GM12875 (cell line): ENCODE results near the gene SCN10A.

Experiments used
- H3K4me3 ChIP-seq: one replicate; pipeline ENCODE4 v1.5.1; 2011; ENCODE audit warnings: low read depth, low read length, control low read depth
- CTCF ChIP-seq: IDR thresholded peaks from 2 replicates; pipeline ENCODE4 v1.5.1; 2011; ENCODE audit warnings: low read depth, mild to moderate bottlenecking, control low read depth, inconsistent platforms, low read length, moderate library complexity, borderline replicate concordance; ENCODE audit not compliant: insufficient read depth

The SCN10A gene

DNA sequence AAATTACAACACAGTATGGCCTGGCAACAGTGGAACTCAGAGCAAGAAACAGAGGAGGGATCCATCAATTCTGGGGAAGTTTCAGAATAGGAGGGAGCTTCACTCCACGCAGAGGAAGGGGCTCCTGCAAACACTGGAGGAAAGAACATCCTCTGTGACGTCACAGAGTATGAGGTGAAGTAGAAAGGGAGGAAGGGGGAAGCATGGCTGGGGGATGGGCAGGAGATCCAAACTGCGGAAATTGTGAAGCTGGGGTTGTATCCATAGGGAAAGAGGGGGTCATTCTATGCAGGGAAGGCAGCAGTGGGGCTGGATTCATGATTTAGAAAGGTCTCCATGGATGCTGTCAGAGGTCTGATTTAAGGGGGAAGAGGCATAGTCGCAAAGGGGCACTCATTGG is 8.3 kb upstream of the SCN10A start:
- no peak for TF ChIP-seq CTCF
- H3K4me3 ChIP-seq = no peak overlapping the region

DNA sequence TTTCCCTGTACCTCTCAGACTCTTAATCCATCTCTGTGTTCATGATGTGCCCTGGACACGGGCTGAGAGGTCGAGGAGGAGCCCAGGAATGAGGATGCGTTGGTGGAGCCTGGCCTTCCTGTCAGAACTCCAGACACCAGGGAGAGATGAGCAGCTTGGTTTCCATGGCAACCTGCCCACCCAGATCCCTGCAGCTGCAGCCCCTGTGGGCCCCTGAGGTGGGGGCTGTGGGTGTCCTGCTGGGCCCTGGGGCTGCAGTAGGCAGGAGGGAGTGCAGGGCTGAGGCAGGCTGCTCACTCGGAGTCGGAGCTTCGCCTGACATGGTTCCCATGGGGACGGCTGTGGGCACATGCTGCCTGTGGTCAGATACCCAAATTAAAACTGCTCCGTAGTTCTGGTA is 7.7 kb upstream of the SCN10A start:
- no peak overlapping the region for H3K4me3 ChIP-seq
- no peak for TF ChIP-seq CTCF

GRCh38 chr3:38823186-38823585 is 7.2 kb upstream of the SCN10A start:
- TF ChIP-seq CTCF = no peak
- H3K4me3 ChIP-seq = no peak overlapping the region

DNA sequence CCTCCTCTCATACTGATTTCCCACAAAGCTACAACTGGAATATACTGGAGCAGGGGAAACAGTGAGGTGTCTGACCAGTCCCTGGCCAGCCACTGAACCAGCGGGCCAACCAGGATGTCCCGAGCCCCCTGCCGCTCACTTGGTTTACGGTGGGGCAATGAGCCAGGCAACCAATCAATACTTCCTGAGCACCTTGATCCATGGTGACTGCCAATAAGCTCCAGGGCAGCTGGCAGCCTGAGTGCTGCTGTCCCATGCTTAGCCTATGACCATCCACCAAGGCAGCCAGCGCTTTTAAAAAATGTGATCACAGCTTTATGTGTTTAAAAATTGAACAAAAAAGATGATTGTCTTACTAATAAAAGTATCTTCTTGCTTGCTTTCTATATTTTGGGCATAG is 4.2 kb downstream of the SCN10A start:
- no peak overlapping the region for H3K4me3 ChIP-seq
- TF ChIP-seq CTCF = no peak

DNA sequence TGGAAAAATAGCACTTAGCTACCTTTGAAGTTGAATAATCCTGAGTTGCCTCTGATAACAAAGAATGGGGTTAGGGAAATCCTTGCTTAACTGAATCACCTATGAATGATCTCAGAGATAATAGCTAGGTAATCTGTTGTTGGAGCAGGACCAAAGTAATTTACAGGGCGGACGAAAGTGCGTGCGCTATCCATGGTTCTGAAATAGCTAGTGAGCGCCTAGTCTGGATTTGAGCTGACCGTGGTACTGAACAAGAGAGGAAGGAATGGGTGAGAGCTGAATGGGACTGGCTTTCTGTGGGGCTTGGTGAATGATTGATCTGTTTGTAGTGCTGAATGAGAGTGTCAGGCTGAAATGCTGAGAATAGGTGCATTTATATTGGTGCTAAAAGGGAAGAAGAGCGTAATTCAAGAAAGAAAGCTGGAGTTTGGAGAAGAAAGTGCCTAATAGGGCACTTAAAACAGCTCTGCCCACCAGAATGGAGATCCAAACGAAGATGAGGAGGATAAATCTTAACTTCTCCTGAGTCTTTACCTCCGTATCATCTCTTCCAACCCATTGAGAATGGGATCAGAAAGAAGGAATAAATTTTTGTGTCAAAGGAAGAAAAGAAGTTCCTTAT is 10.1 kb downstream of the SCN10A start:
- TF ChIP-seq CTCF = no peak
- H3K4me3 ChIP-seq = no peak overlapping the region

DNA sequence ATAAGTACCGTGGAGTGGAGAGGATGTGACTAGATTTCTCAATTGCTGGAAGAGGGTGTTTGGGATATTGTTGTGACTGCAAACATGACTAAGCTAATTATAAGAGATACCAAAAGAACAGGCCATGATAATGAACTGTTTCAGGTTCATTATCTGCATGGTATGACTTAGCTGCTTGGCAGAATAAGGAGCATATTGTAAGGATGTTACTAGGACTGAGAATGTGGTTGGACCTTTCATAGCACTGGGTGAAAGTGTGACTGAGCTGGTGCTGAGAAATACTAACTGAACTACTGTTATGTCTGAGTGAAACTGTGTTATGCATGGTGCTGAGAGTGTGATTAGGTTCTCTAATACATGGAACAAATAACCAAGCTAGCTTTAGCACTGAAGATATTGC is 11.0 kb downstream of the SCN10A start:
- no peak overlapping the region for H3K4me3 ChIP-seq

More for the DNA sequence above, 11.0 kb downstream of the SCN10A start:
- TF ChIP-seq CTCF = no peak
